NCI-H82 (cell line): Measurements from ENCODE around the gene NPLOC4.
"Not testable (repeated sequence)": the region's sequence is repeated elsewhere in the genome, so short reads cannot be mapped to it uniquely, and the experiment has no call there.

ENCODE experiments used
- DNase-seq: peaks from one replicate; lab custom pipeline; 2025; lab: John Stamatoyannopoulos, UW

The NPLOC4 gene

DNA sequence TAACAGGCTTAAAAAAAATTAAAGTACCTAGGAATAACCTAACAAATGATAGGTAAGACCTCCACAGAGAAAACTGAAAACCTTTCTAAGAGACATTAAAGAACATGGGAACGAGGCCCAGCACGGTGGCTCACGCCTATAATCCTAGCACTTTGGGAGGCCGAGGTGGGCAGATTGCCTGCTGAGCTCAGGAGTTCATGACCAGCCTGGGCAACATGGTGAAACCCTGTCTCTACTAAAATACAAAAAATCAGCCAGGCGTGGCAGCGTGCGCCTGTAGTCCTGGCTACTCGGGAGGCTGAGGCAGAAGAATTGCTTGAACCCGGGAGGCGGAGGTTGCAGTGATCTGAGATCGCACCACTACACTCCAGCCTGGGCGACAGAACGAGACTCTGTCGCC is 52.1 kb downstream of the NPLOC4 start:
- DNase-seq: not testable (repeated sequence)

DNA sequence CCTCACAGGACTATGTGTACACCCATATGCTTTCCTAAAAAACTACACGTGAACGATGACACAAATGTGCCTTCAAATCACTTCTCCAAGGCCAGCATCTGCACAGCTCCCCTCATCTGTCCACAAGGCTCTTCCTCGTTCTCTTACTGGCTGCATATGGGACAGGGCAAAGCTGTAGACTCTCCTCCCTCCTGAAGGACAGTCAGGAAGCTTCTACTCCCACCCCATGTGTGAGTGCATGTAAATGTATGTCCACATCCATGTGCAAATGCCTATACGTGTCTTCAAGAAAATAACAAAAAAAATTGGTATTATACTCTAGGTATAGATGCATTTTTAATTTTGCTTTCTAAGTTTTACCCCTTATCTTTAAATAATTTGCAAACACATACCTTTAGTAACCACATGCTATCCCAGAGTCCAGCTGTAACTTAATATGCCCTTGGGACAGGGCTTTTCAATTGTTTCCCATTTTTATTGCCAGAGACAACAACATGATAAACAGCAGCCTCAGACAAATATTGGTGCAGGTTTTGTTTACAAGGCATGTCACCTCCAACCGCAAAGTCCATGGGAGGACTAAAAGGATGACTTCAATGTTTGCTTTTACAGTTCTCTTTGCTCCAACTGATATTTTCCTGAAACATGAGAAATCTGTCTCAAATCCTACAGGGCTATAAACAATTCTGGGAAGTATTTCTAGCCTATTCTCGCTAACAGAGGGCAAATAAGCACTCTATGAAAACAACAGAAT is 53.1 kb downstream of the NPLOC4 start:
- DNase-seq: no peak

DNA sequence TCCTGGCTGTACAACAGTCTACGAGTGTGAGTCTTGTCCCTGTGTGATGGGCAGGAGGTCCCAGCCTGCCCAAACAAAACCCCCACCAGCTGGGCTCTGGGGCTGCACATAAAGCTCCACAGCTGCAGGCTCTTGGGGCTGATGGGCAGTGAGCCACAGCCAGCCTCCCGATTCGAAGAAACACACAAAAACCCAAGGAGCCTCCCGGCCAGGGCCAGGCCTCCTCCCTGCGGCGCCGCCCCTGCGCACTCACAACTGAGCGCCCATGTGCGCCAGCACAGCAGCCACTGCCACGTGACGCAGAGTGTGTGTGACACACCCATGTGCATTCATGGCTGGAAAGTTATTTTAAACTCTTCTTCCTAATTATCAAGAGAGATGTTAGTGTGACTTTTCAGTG is 54.2 kb downstream of the NPLOC4 start:
- DNase-seq: no peak

DNA sequence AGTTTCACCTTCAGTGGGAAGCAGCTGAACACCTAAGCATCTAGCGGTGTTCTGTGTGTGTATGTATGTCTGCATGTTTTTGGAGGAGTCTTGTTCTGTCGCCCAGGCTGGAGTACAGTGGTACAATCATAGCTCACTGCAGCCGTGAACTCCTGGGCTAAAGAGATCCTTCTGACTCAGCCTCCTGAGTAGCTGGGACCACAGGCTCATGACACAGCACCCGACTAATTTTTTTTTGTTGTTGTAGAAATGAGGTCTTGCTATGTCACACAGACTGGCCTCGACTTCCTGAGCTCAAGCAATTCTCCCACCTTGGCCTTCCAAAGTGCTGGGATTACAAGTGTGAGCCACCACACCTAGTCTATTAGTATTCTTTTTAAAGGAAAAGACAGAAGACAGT is 54.6 kb downstream of the NPLOC4 start:
- DNase-seq: no peak

DNA sequence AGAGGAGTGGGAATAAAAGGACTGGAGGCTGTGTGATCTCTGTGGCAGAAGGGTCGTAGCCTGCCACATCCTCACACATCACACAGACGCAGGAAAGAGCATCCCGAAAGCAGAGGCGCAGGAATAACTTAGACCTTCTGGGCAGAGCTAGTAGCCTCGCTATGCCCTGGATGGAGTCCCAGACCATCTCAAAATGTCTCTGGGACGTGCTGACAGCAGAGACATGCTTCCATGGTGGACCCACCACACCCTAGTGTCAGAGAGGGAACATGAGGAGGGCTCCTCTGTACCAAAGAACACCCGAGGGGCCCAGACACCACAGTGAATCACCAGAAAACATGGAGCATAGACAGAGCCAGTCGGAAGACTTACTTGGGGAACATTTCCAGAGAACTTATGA is 55.2 kb downstream of the NPLOC4 start:
- no peak for DNase-seq

DNA sequence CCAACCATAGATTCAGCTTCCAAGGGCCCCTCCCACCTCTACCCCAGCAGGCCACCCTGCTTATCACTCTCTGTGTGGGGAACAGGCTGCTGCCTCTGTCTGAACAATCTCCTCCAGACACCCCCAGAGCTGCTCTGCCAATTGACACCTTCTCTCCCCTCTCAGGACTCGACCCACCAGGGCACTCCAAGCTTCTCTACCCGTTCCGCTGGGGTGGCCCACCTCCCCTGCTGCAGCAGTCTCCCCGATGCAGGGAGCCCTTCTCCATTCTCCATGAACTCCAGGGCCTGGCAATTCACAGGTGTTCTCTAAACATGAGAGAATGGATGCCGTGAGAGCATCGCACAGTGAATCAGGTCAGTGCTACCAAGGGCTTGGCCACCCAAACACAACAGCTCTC is 56.4 kb downstream of the NPLOC4 start:
- DNase-seq: no peak

DNA sequence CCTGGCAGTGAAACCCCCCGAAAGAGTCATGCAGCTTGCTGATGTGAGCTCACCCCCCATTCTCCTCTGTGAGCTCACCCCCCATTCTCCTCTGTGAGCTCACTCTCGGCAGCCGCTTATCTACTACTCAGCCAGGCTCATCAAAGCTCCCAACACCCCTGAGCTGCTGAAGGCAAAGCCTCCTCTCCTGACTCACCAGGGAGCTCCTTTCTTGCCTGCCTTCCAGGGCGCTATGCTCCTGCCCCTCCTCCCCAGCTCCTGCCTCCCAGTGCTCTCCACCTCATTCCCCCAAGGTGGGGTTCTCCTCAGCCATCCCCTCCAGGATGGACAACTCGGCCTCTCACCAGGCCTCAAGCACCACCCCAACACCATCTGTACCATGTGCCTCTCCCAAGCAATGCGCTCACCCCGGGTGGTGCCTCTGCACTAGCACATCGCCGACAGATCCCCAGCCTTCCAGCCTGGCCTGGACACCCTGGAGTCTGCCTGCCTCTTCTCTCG is 57.0 kb downstream of the NPLOC4 start:
- DNase-seq: no peak

DNA sequence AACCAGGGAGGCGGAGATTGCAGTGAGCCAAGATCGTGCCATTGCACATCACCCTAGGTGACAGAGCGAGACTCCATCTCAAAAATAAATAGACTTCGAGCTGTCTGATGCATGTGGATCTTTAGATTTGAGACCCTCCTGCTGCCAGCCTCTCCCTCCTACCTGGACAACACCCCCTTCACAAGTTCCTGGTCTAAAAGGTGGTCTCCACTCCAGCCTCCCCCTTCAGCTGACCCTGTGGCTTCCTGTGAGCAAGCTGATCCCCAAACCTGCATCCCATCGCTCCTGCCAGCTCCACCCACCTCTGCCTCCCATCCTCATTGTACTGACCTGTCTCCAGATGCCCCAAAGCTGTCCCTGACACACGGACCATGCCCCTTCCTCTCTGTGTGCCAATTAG is 57.6 kb downstream of the NPLOC4 start:
- DNase-seq: no peak

DNA sequence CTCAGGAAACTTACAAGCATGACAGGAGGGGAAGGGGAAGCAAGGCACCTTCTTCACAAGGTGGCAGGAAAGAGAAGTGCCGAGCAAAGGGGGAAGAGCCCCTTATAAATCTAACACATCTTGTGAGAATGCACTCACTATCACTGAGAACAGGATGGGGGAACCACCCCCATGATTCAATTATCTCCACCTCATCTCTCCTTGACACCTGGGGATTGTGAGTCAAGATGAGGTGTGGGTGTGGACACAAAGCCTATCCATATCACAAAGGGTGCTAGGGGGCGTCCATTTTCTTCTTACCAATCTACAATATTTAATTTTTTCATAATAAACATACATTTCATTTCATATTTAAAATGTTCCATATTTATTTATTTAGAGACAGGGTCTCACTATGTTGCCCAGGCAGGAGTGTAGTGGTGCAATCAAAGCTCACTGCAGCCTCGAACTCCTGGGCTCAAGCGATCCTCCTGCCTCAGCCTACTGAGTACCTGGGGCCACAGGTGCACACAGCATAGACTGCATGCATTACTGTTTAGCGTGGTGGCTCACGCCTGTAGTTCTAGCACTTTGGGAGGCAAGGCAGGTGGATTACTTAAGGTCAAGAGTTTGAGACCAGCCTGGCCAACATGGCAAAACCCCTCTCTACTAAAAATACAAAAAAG is 58.2 kb downstream of the NPLOC4 start:
- DNase-seq: no peak

DNA sequence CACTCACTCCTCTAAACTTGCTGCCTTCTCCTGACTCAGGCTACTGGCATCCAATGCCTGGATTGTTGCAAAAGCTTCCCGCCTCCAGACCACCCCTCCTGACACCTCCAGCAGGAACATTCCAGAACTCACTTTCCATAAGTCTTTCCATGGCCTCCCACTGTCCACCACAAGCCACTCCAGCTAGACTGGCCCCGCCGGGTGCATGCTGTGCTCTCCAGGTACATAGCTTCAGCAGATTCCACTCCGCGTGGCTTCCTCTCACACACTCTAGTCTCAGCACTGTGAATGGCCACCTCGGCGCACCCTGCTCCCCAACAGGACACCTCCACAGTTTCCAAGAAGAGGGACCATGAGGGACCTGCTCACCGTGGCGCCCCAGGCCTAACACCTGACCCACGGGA is 58.9 kb downstream of the NPLOC4 start:
- DNase-seq: no peak

DNA sequence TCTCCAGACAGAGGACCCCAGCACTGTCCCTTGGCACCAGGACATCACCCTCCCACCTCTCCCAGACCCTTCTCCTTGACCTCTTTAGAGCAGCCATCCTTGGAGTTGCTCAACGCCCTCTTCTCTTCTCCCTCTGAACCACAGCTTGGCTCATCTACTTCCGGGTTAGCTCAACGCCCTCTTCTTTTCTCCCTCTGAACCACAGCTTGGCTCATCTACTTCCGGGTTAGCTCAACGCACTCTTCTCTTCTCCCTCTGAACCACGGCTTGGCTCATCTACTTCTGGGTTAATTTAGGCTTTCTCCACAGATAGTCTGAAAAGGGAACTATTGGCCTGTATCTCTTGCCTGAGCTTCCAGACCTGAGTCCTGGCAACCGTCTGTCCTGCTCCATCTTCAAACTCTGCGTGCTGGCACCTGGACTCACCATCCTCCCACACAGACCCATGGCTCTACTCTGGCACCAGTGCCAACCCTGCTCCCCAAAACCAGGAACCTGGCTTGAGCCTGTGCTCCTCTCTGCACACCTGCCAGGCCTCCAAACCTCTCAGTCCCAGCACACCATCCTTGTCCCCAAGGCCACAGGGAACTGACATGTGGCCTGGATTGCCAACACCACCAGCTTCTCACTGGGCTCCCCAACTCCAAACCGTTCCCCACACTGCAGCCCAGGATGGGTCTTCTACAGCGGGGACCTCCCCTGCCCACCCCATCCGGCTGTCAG is 59.5 kb downstream of the NPLOC4 start:
- DNase-seq: no peak

DNA sequence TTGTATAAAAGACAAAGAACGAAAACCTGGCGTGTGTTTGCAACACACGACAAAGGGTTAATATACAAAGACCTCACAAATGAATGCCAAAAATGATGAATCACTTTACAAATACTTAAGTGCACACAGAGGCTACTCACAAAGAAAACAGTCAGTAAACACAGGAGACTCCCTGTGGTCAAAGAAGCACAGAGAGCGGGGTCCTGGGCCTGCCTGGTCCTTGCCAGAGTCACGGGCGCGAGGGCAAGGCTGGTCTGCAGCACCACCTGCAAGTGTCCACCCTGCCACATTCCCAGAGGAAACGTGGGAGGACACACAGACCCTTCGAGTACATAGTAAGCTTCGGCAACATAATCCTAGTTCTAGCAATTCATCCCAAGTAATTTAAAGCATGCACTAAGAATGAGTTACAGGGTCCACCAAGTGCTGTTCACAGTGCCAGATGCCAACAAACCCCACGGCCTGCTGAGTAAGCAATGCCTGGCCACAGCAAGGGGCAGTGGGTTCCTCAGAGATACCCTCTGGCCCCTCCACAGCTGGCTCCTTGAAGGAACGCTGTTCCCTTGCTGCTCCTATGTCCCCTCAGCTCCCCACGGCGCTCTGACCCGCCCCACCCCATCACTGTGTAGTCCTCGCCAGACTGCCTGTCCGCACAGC is 60.2 kb downstream of the NPLOC4 start:
- no peak for DNase-seq

DNA sequence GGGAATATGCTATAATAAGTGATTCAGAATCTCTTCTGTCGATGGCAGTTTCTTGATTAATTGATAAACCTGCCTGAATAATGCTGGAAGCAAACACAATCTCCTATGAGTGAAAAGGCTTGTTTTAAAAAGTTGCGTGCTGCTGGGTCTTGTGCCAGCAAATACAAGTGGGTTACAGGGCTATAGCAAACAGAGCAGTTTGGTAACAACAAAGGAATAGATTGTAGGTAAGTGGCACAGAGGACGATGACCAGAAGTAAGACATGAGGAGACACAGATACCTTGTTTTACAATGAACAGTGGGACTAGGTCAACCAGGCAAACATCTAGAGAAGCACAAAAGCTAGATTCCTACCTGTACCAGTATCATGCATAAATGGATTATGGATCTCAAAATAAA is 61.1 kb downstream of the NPLOC4 start:
- no peak for DNase-seq

DNA sequence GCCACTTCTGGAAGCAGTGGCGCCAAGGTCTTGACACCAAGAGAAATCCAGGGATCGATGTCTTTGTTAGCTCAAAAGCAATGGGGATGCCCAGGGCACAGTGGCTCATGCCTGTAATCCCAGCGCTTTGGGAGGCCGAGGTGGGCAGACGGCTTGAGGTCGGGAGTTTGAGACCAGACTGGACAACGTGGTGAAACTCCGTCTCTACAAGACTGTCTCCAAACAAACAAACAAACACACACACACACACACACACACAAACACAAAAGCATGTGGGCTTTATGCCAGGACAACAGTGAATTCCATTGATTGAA is 62.3 kb downstream of the NPLOC4 start:
- DNase-seq: no peak

DNA sequence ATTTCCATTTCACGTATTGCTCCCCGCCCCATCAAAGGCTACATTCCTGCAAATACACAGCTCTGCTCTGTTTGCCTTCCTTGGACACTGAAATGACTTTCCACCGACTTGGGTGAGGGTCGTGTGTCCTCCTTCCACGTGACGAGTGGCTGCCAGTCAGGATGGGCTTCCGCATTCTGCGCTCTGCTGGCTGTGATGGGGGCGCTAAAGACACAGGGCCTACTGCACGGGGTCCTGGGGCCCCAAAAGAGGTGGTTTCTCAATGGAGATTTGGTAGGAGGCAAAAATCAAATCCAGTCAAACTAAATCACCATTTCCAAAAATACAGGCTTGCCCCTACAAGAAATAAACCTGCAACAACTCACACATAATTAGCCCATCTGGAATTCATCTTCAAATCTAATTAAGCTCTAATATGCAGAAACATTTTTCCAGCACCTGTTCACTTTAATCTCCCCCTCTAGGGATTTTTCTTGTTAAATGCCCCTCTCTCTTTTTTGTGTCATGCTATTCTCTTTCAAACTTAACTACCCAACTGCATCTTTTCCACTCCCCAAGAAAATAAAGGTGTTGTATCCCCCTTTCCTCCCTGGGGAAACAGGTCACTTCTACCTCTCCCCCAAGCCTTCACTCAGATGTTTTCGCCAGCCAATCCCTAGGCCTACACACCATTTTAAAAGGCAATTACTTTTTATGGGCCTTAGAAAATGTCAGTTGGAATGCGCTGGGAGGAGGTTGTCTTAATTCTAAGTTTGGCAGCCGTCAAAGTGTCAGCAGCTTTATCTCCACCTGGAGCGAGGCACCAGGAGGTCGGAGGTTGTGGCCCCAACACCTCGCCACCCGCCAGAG is 62.9 kb downstream of the NPLOC4 start:
- peak; percentile 63 for DNase-seq

DNA sequence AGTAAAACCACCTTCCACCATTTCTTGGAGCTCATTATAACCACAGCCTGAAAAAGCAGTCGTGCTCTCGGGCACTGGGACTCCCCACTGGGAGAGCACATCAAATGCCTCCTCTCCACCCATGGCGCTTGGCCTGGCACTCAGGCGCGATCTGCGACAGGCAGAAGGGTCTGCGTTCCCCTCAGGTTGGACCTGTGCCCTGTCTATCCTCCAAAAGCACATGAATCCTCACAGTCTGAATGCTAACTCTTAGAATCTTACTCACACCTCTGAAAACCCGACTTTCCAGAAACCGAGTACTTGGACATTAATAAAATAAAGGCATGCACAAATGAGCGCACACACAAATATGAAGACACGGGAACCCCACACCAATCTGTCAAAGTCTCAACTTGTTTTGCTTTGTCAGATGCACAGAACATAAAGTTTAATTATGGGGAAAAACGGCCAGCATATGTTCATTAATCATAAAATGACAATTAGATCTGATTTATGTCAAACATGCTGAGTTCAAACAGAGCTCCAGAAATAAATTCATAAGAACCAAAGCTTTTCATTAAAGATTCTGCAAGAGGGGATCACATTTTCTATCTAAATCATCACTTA is 64.2 kb downstream of the NPLOC4 start:
- DNase-seq: no peak

DNA sequence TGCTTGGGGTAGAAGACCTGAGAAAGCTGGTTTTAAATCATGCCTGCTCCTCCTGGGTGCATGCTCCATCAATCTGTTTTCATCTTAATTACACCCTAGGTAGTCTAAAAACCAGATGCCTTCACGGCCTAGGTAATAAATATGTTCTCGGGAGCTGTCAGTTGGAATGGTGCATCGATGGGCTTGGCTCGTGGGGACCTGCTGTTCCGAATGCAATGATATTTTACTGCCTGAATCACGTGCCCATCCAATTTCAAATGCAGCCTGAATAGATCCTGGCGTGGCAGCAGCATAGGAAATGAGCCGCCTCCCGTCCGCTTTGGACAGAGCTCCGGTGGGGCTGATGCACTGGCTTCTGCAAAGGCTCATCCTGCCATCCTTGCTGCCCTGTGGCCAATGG is 65.9 kb downstream of the NPLOC4 start:
- DNase-seq: no peak

DNA sequence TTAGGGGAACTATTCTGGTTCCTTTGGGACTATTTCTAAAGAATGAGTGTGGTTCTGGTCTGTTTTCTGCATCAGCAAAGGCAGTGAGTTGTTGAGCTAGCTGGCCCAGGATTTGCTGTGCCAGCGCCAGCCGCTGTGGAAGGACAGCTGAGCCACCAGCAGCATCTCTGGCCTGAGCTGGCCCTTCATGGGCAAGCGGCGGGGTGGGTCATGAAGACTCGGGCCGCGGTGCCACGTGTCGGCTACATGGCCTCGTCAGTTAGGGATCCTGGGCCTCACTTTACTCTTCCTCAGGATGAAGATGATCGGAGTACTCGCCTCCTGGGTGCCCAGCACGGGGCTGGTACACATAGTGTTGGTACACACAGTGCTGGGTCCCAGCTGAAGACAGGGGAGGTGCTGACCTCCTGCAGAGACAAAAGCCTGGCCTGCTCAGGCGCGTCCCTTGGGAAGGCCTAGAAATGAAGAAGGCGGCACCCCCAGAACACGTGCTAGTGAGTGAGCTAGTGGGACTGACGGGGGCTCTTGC is 66.9 kb downstream of the NPLOC4 start:
- DNase-seq: no peak

DNA sequence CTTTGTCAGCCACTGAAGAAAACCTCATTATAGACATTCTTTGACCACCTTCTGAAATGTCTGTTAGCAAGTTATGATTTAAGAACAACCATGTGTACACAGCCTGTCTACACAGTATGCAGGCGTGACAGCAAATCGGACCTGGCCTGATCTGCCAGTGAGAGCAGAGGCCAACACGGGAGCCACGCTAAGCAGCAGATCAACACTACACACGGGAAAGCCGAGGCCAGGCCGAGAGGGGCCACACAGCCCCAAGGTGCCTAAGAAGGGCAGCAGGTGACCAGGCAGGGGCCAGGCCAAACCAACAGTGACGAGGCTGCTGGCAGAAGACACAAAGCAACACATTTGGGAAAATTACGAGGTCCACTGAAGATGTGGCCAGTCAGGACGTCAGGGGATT is 68.5 kb downstream of the NPLOC4 start:
- DNase-seq: no peak

DNA sequence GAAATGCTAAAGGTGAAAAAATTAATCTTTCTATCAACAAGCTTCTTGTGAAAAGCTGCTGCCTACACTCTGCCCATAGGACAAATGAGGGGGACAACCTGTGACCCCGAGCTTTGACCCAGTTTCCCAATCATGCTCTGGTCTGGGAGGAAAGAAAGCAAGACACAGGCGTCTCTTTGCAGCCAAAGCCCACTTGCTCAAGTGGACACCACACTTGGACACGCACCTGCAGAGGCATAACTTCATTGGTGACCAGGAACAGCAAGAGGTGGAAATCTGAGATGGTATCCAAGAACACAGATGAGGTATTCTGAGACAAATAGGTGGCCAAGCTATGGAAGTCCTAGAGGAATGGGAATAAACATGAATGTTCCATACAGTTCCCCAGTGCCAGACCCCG is 69.7 kb downstream of the NPLOC4 start:
- no peak for DNase-seq
